Epithelial cell of prostate (primary cell): Measurements from ENCODE around the gene PROCA1.
A peak's percentile ranks its signal among the peaks of the same experiment; 100 is the strongest.
"Not testable (repeated sequence)": the region's sequence is repeated elsewhere in the genome, so short reads cannot be mapped to it uniquely, and the experiment has no call there.

ENCODE experiments used
- DNase-seq: peaks from one replicate; pipeline ENCODE4 v3.0.0-alpha.2; 2011; ENCODE audit warnings: low read depth, low spot score
- H3K27ac ChIP-seq: fragments of 450-650 bp; 2 replicates; pipeline ENCODE4 v1.5.1; 2017; ENCODE audit warnings: mild to moderate bottlenecking

The PROCA1 gene

GRCh38 chr17:28726627-28727491 is 15.2 kb upstream of the PROCA1 start:
- DNase-seq, result peak; percentile 78
- peak overlapping the region; percentile 99 for H3K27ac ChIP-seq

GRCh38 chr17:28726226-28726626 is 14.5 kb upstream of the PROCA1 start, which contains the start of gene TLCD1:
TLCD1 (minus strand) TSS chr17:28726233; CDS start chr17:28726097, 136 bp downstream.
- H3K27ac ChIP-seq, result peak within 1 kb of the TSS; percentile 99
- no peak for DNase-seq

- no peak for DNase-seq
- peak overlapping the region; percentile 99 for H3K27ac ChIP-seq
Observed at GRCh38 chr17:28725660-28726225, 14.1 kb upstream of the PROCA1 start.

- DNase-seq, result no peak
- H3K27ac ChIP-seq, result peak overlapping the region; percentile 99
Observed at GRCh38 chr17:28725166-28725659, 13.5 kb upstream of the PROCA1 start.

- no peak for DNase-seq
- H3K27ac ChIP-seq, result peak overlapping the region; percentile 99
Observed at GRCh38 chr17:28724500-28725165, 12.9 kb upstream of the PROCA1 start.

GRCh38 chr17:28723836-28724499 is 12.3 kb upstream of the PROCA1 start:
- not testable (repeated sequence) for DNase-seq
- peak overlapping the region; percentile 99 for H3K27ac ChIP-seq

GRCh38 chr17:28723159-28723835 is 11.6 kb upstream of the PROCA1 start:
- no peak for DNase-seq
- H3K27ac ChIP-seq, result peak overlapping the region; percentile 99

GRCh38 chr17:28722417-28723158 is 10.9 kb upstream of the PROCA1 start:
- DNase-seq, result no peak
- H3K27ac ChIP-seq, result peak overlapping the region; percentile 99

- not testable (repeated sequence) for DNase-seq
- peak overlapping the region; percentile 99 for H3K27ac ChIP-seq
Observed at GRCh38 chr17:28720997-28721329, 9.3 kb upstream of the PROCA1 start.

GRCh38 chr17:28720247-28720996 is 8.7 kb upstream of the PROCA1 start:
- no peak for DNase-seq

GRCh38 chr17:28719021-28719433 is 7.3 kb upstream of the PROCA1 start:
- peak overlapping the region; percentile 99 for H3K27ac ChIP-seq
- DNase-seq, result no peak

More at GRCh38 chr17:28720247-28720996, 8.7 kb upstream of the PROCA1 start:
- H3K27ac ChIP-seq, result peak overlapping the region; percentile 99

GRCh38 chr17:28718333-28719020 is 6.8 kb upstream of the PROCA1 start:
- H3K27ac ChIP-seq, result peak overlapping the region; percentile 99
- no peak for DNase-seq

- DNase-seq, result no peak
- H3K27ac ChIP-seq, result peak within 1 kb of the TSS; percentile 99
Observed at GRCh38 chr17:28717578-28718332, 6.1 kb upstream of the PROCA1 start, which contains the start of gene RAB34. RAB34 (minus strand) TSS chr17:28717868; CDS start chr17:28717266, 602 bp downstream.

- peak overlapping the region; percentile 99 for H3K27ac ChIP-seq
- no peak for DNase-seq
Observed at GRCh38 chr17:28716740-28717577, 5.3 kb upstream of the PROCA1 start.

GRCh38 chr17:28715217-28715616 is 3.5 kb upstream of the PROCA1 start:
- H3K27ac ChIP-seq, result no peak overlapping the region
- no peak for DNase-seq

- DNase-seq, result no peak
- H3K27ac ChIP-seq, result no peak overlapping the region
Observed at GRCh38 chr17:28714281-28714680, 2.6 kb upstream of the PROCA1 start.
